Ecto neural progenitor cell (in vitro differentiated cells): Measurements from ENCODE around the gene PHLPP2.
"Not testable (repeated sequence)": the region's sequence is repeated elsewhere in the genome, so short reads cannot be mapped to it uniquely, and the experiment has no call there.

Source experiments
- DNase-seq: peaks from one replicate; pipeline ENCODE4 v3.0.0-alpha.2; 2018; ENCODE audit warnings: low spot score

The PHLPP2 gene

GRCh38 chr16:71623597-71623996 is 100.9 kb downstream of the PHLPP2 start:
- DNase-seq, result no peak

DNA sequence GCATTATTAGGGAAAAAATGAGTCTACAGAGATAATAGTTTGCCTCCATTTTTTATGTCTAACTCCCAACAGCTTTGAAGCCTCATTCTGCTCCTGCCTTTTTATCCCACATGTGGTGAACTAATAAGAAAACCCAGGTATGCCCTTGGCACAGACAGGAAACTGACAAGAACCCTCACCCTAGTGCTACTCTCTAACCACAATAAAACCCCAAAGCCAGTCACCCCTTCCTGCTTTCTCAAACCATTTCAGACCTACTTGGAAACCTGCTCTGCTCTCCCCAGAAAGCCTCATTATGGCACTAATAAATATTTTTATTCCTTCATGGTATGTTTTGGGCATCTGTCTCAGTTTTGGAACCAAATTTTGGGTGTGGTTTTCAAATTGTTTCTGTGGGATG is 102.4 kb downstream of the PHLPP2 start:
- no peak for DNase-seq

GRCh38 chr16:71618429-71618828 is 106.1 kb downstream of the PHLPP2 start:
- DNase-seq, result no peak

DNA sequence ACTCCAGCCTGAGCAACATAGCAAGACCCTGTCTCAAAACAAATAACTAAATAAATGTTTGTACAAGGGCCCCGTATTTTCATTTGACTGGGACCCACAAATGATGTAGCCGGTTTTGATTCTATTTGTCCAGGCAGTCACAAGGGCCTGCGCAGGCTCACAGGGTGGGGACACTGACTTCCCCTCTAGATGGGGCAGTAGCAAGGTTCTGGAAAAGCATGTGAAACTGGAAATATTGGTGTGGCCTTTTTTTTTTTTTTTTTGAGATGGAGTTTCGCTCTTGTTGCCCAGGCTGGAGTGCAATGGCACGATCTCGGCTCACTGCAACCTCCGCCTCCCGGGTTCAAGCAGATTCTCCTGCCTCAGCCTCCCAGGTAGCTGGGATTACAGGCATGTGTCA is 109.5 kb downstream of the PHLPP2 start:
- not testable (repeated sequence) for DNase-seq

GRCh38 chr16:71610936-71611871 is 113.3 kb downstream of the PHLPP2 start:
- DNase-seq, result peak; percentile 88

- DNase-seq, result no peak
Observed at GRCh38 chr16:71610447-71610846, 114.1 kb downstream of the PHLPP2 start.

- no peak for DNase-seq
Observed at GRCh38 chr16:71609066-71609465, 115.4 kb downstream of the PHLPP2 start.

DNA sequence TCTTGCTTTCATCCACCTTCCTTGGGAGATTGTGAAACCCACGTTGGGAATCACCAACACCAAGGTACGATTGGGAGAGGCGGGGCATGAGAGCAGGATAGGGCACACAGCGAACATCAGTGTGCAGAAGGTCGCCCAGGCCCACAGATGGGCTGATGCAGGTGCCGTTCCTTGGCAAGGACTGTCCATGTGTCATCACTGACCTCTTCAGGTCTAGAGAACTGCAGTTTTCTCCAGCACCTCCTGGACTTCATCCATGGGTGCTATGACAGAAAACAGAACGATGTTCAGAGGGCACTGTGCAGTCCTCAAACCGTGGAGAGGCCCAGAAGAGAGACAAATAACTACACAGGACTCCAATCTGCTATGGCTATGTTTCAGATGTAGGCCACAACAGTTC is 123.7 kb downstream of the PHLPP2 start:
- DNase-seq, result no peak

DNA sequence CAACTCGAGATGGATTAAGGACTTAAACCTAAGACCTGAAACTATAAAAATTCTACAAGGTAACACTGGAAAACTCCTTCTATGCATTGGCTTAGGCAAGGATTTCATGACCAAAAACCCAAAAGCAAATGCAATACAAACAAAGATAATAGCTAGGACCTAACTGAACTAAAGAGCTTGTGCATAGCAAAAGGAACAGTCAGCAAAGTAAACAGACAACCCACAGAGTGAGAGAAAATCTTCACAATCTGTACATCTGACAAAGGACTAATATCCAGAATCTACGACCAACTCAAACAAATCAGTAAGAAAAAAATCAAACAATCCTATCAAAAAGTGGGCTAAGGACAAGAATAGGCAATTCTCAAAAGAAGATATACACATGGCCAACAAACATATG is 126.1 kb downstream of the PHLPP2 start:
- not testable (repeated sequence) for DNase-seq

- DNase-seq, result not testable (repeated sequence)
Observed at GRCh38 chr16:71595340-71595826, 129.1 kb downstream of the PHLPP2 start.
